HG03135 (cell line): ENCODE results near the gene ENPP4.
"Not testable (repeated sequence)": the region's sequence is repeated elsewhere in the genome, so short reads cannot be mapped to it uniquely, and the experiment has no call there.

Experiments used
- ATAC-seq: cut with Tn5 transposase; IDR thresholded peaks from one replicate; pipeline ENCODE4 v1.9.1; 2021; ENCODE audit warnings: mild to moderate bottlenecking, moderate library complexity; ENCODE audit not compliant: unreplicated experiment

The ENPP4 gene

DNA sequence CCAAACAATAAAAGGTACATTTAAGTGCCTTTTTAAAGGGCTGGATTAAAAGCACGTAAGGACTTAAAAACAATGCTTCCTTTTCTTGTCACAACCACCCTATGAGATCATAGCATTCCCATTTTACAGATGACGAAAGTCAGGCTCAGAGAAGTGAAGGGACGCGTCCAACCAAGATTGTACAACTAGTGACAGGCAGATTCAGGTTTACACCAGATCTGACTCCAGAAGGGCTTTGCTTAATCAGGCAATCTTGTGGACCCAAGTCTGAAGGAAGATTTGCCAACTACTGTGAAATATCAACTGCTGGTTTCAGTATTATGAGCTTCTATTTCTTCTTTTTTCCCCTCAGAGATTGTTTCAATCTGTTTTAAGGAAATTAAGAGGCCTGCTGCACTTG lies 877 bp downstream of the ENPP4 start:
- ATAC-seq: no peak

DNA sequence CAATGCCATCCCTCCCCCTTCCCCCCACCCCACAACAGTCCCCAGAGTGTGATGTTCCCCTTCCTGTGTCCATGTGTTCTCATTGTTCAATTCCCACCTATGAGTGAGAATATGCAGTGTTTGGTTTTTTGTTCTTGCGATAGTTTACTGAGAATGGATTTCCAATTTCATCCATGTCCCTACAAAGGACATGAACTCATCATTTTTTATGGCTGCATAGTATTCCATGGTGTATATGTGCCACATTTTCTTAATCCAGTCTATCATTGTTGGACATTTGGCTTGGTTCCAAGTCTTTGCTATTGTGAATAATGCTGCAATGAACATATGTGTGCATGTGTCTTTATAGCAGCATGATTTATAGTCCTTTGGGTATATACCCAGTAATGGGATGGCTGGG lies 1.5 kb downstream of the ENPP4 start:
- ATAC-seq: not testable (repeated sequence)

DNA sequence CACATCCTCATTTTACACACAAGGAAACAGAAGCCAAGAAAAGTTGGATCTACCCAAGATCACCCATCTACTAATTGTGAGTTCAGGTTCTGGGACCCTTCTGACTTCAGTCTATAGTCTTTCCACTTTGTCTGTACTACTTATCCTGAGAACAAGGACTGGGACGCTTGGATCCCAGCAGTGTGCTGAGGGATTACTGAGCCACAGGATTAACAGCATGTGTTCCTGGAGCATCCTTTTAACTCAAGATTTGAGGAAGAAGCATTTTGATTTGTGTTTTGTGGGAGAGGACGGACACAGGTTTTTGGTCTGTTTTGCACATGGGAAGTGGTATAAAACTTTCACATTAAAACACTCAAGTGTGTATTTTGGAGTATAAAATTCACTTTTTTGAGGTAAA lies 4.4 kb downstream of the ENPP4 start:
- no peak for ATAC-seq

DNA sequence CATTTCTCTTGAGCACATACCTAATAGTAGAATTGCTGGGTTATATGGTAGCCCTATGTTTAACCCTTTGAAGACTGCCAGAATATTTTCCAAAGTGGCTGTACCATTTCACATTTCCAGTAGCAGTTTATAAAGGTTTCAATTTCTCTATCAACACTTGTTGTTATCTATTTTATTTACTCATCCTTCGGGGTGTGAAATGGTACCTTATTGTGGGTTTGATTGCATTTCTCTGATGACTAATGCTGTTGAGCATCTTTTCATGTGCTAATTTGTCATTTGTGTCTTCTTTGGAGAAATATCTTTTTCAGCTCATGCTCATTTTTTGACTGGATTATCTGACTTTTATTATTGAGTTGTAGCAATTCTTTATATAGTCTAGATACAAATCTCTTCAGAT lies 5.4 kb downstream of the ENPP4 start:
- ATAC-seq: no peak

DNA sequence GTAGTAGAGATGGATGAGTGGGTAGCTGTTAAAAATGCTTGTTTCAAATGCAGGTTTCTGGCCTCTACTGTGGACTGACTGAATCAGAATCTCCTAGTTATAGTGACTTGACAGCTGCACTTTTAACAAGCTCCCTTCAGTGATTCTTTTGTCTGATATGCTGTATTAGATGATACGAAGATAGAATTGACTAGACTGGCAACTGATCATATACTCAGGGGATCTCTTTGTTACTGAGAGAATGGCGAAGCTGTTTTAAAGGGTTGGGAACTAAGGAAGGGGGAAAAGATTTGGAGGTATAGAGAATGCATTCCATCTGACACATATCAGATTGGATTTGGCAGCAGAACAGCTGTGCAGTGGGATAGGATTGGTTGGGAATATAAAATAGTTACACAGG lies 7.0 kb downstream of the ENPP4 start:
- no peak for ATAC-seq

DNA sequence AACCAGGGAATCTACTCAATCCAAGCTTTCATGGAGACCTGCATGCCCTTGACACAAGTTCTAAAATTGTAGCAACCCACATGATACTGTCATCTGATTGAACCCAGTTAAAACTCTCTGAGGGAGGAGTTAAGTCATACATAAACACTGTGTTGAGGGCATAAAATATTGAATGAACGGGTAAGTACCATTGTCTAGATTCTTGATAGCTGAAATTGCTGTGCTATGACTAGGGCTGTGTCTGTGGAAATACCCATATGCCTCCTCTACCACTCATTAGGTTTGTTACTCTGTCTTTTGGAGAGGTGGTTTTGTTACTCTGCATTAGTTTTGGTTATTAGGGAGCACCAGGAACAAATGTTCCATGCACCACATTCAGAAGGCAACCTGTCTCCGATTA lies 7.6 kb downstream of the ENPP4 start:
- ATAC-seq: no peak

DNA sequence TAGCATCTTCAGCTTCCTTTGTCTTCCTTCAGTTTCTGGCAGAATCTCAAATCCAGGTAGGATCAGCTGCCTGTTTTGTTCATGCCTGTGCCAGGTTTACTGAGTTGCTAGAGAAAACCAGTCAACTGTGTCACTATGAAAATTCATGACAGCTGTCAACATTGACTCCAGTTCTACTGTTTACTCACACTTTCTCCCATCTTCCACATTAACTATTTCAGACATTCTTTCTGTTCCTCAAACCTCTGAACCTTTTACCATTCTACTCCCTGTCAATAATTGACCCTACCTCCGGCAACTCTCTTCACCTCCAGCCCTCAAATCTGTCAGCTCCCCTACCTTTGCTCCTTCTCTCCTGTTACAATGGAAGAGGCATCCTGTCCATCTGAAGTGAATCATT lies 8.5 kb downstream of the ENPP4 start:
- ATAC-seq: peak; percentile 78

DNA sequence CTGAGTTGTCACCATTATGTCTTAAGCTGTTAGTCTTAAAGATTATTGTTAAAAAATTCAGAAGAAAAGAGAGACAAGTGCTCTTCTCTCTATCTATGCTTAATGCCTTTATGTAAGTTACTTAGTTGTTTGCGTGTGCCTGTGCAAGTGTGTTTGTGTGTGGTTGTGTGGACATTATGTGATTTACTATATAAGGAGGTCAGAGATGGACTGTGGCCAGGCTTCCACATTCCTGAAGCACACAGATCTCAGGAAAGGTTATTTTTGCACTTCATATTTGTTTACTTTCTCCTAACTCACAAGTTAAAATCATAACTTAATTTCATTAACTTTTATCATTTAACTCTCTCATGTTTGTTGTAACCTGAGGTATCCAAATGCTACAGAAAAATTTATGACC lies 14.5 kb downstream of the ENPP4 start:
- ATAC-seq: no peak

DNA sequence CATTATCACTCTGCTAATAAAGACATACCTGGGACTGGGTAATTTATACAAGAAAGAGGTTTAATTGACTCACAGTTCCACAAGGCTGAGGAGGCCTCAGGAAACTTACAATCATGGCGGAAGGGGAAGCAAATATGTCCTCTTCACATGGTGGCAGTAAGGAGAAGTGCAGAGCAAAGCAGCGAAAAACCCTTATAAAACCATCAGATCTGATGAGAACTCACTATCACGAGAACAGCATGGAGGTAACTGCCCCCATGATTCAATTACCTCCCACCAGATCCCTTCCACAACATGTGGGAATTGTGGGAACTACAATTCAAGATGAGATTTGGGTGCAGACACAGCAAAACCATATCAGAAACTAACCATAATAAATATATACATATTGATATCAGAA lies 19.3 kb downstream of the ENPP4 start:
- ATAC-seq: not testable (repeated sequence)

DNA sequence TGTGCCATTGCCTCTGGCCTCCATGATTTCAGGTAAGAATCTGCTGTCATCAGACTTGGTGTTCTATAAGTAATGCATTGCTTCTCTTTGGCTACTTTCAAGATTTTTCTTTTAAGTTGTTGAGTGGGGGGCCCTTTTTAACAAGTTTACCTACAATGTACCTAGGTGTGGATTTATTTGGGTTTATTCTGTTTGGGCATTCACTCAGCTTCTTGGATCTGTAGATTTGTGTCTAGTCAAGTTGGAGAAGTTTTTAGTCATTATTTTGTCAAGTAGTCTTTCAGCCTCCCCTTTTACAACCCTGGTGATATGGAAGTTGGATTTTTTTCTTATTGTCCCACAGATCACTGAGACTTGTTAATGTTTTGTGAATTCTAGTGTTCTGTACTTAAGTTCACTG lies 26.9 kb downstream of the ENPP4 start:
- ATAC-seq: no peak

DNA sequence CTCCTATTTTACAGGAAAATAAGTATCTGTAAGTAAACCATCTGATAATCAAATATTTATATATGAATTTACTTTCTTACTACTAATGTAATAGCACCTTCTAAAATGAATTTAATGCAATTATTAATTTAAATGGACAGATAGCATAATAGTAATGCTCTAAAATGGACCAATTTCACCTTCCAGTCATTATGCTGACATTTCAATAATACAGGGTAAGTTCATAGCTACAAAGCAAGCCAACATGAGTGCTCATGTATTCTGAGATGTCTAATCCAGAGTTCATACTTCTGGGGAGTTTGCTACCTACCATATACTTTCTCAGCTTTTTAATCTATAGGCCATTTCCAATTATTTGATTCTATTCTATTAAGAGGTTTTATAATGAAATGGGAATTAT lies 29.4 kb downstream of the ENPP4 start:
- ATAC-seq: no peak

DNA sequence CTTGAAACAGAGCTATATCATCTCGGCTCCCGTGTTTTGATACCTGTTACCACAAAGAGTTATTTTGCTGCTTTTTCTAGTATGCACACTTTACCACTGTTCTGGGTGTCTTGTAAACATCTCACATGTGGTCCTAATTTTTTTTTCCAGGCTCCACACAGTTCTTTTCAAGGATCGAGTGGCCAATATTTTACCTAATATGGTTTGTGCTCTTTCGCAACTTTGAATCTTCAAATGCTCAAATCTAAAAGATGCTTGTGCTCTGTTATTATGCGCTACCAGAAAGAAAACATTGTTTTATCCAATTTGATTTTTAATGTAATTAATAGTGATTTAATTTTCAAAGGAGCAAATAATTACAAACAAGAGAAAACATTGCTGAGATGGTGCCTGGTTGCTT lies 30.3 kb downstream of the ENPP4 start:
- ATAC-seq: no peak

DNA sequence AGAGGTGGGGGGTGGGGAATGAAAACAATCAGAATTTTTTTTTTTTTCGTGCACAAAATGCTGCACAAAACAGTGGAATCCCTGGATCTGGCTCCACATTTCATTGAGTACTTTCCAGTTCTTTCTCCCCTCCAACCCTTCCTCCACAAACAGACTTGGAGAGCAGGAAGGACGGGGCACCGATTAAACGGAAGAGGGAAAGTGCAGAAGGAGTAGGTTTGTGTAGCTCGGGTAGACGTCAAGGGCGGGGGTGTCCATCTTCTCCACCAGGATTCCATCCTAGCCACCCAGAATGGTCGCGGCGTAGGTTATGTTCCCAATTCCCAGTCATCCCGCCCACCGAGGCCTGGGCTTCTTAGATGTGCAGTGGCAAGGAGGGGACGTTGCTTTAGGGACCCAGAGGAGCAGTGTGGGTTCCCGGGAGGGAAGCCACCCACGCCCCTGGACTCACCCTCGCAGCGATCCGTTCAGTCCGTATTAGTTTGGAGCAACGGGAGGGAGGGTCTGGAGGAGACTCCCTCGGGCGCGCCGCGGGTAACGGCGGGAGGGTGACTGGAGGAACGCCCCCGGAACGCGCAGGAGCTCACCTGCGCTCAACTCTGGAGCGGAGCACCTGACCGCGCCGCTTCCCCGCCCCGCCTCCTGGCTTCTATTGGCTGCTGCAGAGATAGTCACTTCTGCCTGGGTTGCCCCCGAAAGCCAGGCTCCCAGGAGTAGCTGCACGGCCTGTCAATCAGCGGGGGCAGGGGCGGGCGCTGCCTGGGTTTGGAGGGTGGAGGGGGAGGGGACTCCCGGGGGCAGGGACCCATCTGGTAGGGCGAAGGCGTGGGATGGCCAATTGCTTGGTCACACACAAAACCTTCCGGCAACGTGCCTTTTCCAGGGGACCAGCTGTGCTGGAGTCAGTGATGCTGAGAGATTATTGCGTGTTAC lies 40.8 kb downstream of the ENPP4 start, which contains the start of gene ENPP5:
Gene ENPP5 (minus strand): TSS at position 624 of the 933 bp plus-strand sequence. CDS start 2,718 bp downstream, outside the sequence.
- ATAC-seq: peak; percentile 83

DNA sequence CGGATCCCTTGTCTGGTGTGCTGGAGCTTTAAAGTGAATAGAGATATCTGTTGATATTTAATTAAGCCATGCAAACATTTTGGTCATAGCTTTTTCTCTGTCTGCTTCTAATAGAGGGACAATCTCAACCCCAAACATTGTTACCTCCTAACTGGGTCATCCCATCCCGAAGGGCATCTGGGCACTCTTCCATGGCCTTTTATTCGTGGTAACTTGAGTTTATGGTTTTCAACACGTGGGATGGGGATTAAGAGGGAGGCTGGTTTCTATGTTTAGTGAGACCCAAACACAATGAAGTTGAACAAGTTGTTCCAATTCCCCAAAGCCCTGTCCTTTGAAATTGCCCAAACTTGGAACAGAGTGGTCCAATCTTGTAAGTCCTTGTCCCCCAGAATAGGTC lies 42.4 kb downstream of the ENPP4 start:
- no peak for ATAC-seq

DNA sequence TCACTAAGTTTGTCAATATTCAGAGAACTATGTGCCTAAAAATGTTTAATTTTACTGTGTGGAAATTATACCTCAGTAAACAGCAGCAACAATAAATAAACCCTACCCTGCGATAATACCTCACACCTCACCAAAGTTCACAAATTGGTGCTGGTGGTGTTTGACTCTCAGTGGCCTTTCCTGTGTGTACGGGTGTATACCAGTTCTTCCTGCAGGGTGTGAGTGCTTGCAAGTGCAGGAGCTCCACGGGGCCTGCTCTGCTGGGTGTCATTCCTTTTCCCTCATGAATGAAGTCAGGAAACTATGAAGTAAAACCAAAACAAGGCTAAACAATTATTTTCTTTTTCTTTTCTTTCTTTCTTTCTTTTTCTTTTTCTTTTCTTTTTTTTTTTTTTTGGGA lies 45.1 kb downstream of the ENPP4 start:
- ATAC-seq: no peak

DNA sequence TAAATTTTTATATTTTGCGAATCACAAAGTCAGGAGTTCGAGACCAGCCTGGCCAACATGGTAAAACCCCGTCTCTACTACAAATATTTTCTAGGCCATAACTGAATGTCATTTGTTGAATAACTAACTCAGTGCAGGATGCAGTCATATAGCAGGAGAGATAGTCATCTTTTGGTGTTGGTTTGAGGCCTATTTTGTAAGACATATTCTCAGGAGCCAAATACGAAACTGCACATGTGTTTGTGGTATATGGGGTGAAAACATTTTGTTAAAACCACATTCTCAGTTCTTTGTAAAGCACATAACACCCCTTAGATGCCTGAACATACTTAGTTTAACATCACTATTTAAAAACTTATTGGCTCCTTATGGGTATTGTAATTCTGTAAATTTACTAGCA lies 45.7 kb downstream of the ENPP4 start:
- peak; percentile 75 for ATAC-seq

DNA sequence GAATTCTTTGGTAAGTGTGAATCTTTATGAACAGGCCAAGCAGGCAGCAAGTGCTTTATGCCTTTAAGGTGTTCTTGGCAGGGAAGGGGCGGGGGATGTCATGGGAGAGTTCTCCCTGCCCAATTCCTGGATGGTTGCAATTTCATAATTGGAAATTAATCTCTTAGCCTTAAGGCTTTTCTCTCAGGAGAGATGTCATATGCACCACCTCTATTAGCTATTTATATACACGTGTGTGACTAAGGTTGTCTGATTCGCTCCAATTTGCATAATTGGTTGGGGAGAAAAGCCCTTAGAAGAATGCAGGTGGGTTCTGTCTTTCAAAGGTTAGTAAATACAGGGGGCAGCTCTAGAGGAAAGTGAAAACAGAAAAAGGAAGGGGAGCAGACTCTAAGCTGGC lies 46.2 kb downstream of the ENPP4 start:
- ATAC-seq: no peak

DNA sequence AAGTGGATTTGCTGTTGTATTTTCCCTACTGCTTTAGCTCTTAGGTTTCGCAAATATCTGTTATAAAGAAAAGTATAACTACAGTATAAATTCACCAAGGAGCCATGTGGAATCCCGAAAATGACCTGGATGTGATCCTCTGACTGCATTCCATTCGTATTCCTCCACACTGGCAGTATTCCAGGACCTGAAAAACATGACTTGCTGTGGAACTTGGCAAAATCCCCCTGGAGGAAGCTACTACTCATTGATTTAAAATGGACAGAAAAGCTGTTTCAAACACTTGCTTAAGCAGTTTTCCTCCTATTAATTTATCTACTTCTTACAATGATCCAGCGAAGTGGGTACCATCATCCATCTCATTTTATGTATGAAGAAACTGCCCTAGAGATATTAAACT lies 54.3 kb downstream of the ENPP4 start:
- ATAC-seq: no peak

DNA sequence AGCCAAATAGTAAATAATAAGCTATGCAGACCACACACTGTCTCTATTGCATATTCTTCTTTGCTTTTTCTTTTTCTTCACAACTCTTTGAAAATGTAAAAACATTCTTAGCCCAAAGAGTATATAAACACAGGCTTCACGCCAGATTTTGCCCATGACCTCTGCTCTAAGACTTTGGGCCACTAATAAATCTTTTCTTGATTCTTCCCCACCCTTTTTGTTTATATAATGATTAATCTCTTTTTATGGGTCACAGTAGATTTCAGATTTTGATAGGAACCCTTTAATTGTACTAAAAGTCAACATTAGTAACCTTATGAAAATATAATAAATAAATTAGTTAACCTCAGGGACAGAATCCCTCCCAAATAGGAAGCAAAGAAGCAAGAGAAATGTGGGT lies 56.8 kb downstream of the ENPP4 start:
- ATAC-seq: no peak

DNA sequence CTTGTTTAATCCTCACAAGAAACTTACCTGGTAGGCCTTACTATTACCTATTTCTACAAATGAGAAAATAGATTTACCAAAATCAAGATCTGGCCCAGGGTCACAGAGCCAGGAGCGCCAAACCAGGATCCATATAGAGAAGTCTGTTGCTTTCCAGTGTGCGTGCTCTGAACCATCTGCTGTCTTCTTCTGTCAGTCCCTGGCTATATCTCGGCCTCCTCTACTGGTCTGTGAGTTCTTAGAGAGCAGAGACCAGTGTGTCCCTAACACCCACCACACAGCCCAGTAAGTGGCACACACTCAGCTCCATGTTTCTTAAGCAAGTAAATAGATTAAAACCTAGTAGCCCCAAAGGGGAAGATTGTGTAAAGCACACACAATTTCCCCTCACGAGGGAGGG lies 59.9 kb downstream of the ENPP4 start:
- ATAC-seq: no peak

DNA sequence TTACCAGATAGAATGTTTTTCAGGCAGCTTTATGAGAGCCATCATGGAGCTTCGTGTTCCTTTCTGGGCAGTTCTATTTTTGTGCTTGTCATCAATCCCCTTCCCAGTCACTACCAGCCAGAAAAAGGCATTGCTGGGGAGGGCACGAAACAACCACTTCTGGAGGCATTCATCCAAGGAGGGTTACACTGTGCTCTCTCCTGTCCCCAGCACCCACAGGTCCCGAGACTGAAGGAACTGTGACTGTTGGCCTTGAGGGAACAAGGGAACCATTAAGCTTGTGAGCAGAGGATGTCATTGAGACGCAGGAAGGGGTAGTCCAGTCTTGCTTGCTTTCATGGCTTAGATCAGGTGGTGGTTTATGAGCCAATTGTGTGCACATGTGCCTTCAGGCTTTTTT lies 61.1 kb downstream of the ENPP4 start:
- ATAC-seq: no peak

DNA sequence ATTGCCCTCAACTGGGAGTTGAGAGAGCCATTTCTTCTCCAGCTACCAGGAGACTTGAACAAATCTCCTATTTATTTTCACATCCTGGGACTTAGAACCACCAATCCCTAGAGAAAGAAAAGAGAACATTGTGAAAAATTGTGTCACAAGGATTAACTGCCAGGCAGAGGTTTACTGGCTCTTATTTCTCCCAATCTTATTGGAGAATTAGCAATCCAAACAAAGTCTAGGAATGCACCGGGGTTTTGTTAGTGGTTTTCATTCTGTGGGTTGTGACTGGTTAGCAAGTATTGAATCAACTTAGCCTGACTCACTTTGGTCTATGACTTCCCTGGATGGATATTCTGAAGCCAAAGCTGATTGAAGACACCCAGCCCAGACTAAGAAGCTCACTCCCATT lies 62.2 kb downstream of the ENPP4 start:
- no peak for ATAC-seq
